ENCODE data around the gene NOTCH4.
A peak's percentile ranks its signal among the peaks of the same experiment; 100 is the strongest.

Gene NOTCH4

GRCh38 chr6:32179766-32180405 is 44.0 kb downstream of the NOTCH4 start:
- DNase-seq: no peak

DNA sequence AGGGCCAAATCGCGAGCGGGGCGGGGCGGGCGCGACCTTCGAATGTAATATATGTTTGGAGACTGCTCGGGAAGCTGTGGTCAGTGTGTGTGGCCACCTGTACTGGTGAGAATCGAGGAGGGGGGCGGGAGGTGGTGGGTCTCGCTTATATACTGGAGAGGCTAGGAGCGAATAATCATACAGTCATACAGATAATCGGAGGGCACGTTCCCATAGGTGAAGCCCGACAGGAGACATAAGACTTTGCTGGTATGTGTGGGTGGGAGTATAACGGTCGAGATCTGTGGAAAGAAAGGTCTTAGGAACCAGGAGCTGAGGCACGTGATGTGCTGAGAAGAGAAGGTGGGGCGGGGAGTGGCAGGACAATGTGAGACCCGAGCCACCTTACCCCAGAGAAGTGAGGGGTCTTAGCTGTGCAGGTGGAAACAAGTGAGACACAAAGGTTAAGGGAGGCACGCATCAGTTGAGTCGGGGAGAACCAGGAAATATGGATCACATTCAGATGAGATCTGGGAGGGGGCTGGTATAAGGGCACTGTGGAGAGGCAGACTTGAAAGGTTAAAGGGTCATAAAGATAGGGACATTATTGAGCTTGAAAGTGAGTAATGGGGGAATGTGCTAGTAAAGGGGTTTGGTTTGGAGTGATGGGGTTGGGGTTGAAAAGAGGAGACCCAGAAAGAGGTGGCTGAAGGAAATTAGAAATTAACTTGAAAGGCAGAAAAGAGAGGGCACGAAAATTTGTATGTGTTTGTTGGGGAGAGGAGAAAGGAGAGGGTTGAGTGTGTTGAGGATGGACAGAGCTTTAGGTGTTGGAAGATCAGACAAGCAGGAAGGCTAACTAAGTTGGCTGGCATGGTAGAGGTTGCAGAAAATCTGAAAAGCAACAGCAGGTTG is 45.1 kb downstream of the NOTCH4 start:
- no peak for DNase-seq

DNA sequence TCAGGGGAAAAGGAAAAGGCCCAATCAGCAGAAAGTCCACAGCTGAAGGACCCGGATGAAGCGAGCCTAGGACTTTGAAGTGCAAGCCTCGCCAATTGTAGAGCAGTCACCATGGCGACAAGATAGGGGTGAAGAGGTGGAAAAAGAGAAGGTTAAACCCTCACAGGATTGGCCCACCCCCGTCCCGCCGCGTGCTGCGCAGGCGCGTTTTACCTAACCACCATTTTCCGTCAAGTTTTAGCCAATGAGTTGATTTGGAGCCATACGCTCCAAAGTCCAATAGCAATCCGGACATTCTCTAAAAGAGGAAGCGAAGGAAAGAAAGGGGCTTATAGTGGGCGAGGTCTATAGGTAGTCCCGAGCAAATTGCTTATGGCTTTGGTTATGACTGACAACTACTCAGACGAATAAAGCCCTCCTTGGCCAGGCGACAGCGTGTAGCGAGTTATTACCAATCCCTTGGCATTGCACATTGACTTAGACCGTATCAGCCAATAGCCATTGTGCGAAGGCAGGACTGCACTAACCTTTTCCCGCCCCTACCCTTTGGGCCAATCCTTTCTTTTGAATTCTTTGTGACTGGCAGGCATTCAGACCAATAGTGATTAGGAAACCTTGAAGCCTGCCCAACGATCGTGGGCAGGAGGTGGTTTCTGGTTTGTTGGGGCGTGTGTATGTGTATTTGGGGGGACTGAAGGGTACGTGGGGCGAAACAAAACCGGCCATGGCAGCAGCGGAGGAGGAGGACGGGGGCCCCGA is 45.9 kb downstream of the NOTCH4 start, which contains the start of gene RNF5:
RNF5 (plus strand) TSS at position 618 of the 759 bp plus-strand sequence; CDS start at position 725, 107 bp downstream.
- peak; percentile 100 for DNase-seq

DNA sequence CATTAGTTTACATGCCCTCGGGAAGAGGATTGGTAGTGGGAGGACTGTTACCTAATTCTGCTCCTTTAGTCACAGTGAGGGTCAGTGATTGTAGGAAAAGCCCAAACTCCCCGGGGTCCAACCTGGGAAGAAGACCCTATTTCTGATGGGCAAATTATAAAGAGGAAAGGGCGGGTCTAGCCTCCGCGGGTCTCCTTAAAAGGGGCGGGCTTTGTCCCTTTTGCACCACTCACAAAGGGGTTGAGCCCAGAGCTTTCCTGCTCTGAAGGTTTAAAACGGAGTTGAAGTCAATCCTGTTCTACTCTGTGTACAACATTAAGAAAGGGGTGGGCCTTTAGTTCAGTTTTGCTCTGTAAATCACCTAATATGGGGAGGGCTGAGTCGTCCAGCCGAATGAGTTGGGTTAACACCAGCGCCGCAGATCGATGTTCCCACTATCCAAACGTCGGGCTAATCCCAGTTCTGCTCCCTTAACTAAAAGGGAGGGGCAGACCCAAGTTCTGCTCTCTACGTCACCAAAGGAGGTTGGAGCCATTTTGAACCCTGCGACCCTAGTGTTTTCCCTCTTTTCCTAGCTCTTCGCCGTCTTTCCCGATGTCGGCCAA is 46.6 kb downstream of the NOTCH4 start:
- DNase-seq: peak in 1 of 2 donors; percentile 38

GRCh38 chr6:32176476-32177182 is 47.2 kb downstream of the NOTCH4 start:
- no peak for DNase-seq

DNA sequence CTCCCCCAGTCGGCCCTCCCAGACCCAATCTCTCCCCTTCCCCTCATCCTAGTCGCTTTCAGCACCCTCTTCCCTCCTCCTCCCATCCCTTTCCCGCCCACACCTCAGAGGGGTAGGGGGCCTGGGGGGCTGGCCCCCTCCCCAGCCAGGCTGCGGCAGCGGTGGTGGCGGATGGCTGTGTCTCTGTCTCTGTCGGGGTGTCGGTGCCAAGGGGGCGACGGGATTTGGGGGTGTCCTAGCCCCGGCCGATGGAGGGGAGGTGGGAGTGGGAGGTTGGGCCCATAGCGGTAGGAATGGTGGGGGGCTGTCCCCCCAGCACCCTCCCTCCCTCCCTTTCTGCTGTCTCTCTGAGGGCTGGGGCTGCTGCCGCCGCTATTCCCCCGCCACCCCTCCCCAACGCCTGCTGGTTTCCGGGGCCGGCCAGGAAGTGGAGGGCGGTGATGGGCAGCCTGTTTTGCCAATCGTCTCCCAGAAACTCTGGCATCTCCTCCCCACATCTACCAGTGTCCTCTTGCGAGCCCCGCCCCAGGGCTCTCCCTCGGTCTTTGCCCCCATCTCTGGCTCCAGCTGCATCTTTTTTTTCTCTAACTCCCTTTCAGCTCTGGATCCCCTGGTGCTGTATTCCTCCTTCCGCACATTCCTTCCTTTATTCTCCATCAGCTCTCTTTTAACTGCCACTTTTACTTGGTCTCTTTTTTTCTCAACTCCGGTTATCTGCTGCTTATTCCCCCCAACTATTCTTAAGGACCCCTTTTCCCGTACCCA is 48.0 kb downstream of the NOTCH4 start, which contains the start of gene AGPAT1:
AGPAT1 (minus strand) TSS at position 374 of the 765 bp plus-strand sequence. CDS start 4,588 bp downstream, outside the sequence.
- DNase-seq: peak; percentile 94 to 96

- DNase-seq: no peak
Observed at GRCh38 chr6:32175322-32175710, 48.6 kb downstream of the NOTCH4 start.

DNA sequence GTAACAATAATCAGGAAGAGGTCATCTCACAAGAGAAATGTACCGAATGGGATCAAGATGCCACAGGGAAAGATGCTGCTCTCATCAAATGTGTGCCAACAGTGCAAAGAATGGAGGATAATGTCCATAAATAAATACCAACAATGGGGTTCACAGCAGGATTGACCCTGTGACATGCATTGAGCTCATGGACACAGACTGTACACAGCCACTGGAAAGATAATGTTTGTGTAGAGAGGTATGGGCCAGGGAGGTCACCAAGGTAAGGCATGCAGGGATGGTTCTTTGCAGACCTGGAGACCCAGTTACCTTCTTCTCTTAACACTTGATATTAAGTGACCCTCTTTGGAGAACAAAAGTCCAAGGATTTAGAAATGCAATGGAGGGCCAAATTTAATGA is 49.5 kb downstream of the NOTCH4 start:
- DNase-seq: no peak

GRCh38 chr6:32173051-32173727 is 50.7 kb downstream of the NOTCH4 start:
- DNase-seq: no peak

GRCh38 chr6:32171234-32171633 is 52.6 kb downstream of the NOTCH4 start:
- DNase-seq: no peak

- no peak for DNase-seq
Observed at GRCh38 chr6:32170294-32170693, 53.6 kb downstream of the NOTCH4 start.

GRCh38 chr6:32168807-32169591 is 54.9 kb downstream of the NOTCH4 start:
- DNase-seq: no peak

GRCh38 chr6:32168350-32168749 is 55.5 kb downstream of the NOTCH4 start:
- DNase-seq: no peak

GRCh38 chr6:32167761-32168262 is 56.1 kb downstream of the NOTCH4 start:
- no peak for DNase-seq

DNA sequence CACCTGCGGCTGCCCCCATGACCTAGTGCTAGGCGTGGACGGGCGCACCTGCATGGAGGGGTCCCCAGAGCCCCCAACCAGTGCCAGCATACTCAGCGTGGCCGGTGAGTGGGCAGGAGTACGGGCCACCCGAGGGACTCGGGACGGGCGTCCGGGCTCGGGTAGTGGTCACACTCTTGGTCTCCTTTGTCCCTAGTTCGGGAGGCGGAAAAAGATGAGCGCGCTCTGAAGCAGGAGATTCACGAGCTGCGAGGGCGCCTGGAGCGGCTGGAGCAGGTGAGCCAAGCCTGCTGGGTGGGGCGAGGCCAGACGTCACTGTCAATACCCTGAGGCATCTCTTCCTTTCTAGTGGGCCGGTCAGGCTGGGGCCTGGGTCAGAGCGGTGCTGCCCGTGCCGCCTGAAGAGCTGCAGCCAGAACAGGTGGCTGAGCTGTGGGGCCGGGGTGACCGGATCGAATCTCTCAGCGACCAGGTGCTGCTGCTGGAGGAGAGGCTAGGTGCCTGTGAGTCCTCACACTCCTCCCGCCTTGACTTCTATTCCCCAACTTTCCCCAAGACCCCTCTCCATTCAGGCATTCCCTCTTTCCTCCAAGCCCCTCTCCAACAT is 56.6 kb downstream of the NOTCH4 start:
- DNase-seq: no peak

GRCh38 chr6:32166411-32167061 is 57.3 kb downstream of the NOTCH4 start:
- DNase-seq: no peak

- no peak for DNase-seq
Observed at GRCh38 chr6:32164295-32164694, 59.6 kb downstream of the NOTCH4 start, which contains the start of gene EGFL8. EGFL8 (plus strand) TSS chr6:32164595; CDS start chr6:32166166, 1,571 bp downstream.

DNA sequence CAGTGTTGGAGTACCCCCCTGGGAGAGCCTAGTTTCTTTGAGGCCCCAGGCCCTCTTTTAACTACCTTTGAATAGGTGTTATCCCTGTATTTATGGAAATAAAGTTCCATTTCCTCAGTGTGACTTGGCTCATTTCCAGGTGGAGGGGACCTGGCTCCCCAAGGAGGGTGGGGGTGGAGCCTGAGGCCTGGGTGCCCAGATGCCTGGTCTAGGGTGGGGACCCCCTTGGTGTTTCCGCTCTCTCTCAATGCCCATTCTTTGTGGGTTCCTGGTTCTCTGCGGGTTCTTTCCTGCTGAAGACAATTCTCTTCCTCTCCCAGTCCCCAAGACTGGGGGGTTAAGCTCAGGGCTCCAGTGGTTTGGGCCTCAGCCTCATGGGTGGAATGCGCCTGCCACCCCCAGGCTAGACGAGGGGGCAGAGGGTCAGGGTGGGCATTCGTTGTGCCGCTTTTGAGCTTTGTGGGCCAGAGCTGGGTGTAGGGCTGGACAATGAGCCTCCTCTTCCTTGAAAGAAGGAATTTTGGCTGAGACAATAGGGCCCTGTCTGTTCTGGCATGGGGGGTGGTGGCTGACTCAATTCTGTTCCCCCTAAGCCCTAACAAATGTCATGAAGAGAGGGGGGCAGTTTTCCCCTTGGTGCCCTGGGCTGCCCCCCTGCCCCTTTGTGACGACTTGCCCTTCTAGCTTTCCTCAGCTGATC is 60.2 kb downstream of the NOTCH4 start:
- no peak for DNase-seq

Data from inflammatory macrophage (primary cell).